Panc1 (cell line): ENCODE results near the gene GSTT4. TPM values are rescaled to one million over a fixed set of nuclear protein-coding genes. Genes with fewer than 3 reads are reported as not detected.

ENCODE experiments used
- ATAC-seq: fragments of 200-7000 bp; cut with Tn5 transposase; 2 replicates; pipeline ENCODE4 v1.9.1; 2020; ENCODE audit warnings: mild to moderate bottlenecking, moderate library complexity
- BruUV-seq: library from RNA; stranded (reverse); fragments of 400-500 nt; replicated peaks from 2 replicates; lab custom pipeline; 2021; lab: Mats Ljungman, UMichigan
- CTCF ChIA-PET: fragments of 300-600 bp; sonication (Branson Sonifier 250); formaldehyde crosslinking; loops from one replicate; lab custom pipeline; 2022; ENCODE audit warnings: antibody characterized with exemption; lab: Charles Lee
- POLR2A ChIA-PET: fragments of 300-600 bp; sonication (Branson Sonifier 250); formaldehyde crosslinking; loops from one replicate; lab custom pipeline; 2022; ENCODE audit warnings: antibody characterized with exemption; lab: Charles Lee
- DNase-seq: peaks from one replicate; pipeline ENCODE4 v3.0.0-alpha.2; 2010; ENCODE audit warnings: low read depth, low spot score
- H3K27ac ChIP-seq: 2 replicates; pipeline ENCODE4 v1.5.1; 2011; ENCODE audit warnings: mild to moderate bottlenecking, low read length, inconsistent platforms
- H3K27me3 ChIP-seq: fragments of 200-500 bp; sonication (Bioruptor generic); 2 replicates; pipeline ENCODE4 v1.6.0; 2014; ENCODE audit warnings: low read length, inconsistent platforms; ENCODE audit not compliant: control insufficient read depth, insufficient read depth
- H3K36me3 ChIP-seq: fragments of 200-500 bp; sonication (Bioruptor generic); 2 replicates; pipeline ENCODE4 v1.5.1; 2014; ENCODE audit warnings: inconsistent platforms, mild to moderate bottlenecking, low read length, moderate library complexity; ENCODE audit not compliant: control insufficient read depth, insufficient read depth
- H3K4me1 ChIP-seq: 2 replicates; pipeline ENCODE4 v1.5.1; 2011; ENCODE audit warnings: inconsistent platforms, mild to moderate bottlenecking, low read length, moderate library complexity; ENCODE audit not compliant: control insufficient read depth, insufficient read depth
- H3K4me3 ChIP-seq, 2 experiments: 2 replicates each; pipeline ENCODE4 v1.5.1; 2011 to 2012; ENCODE audit warnings: low read depth in 2 of 2, low read length in 2 of 2, mild to moderate bottlenecking in 2 of 2, inconsistent platforms in 1 of 2, moderate library complexity in 1 of 2
- H3K9me3 ChIP-seq: fragments of 200-500 bp; sonication (Bioruptor generic); 2 replicates; pipeline ENCODE4 v1.5.1; 2014; ENCODE audit warnings: low read depth, mild to moderate bottlenecking, inconsistent platforms, low read length, moderate library complexity; ENCODE audit not compliant: control insufficient read depth, insufficient read depth
- POLR2AphosphoS5 ChIP-seq: IDR thresholded peaks from 2 replicates; pipeline ENCODE4 v1.6.1; 2012; ENCODE audit warnings: mild to moderate bottlenecking, low read depth, low read length, moderate library complexity
- REST ChIP-seq, 2 experiments: IDR thresholded peaks; 2 replicates each; pipeline ENCODE4 v1.6.1; 2011 to 2012; ENCODE audit warnings: low read depth in 2 of 2, control low read depth in 1 of 2, low read length in 1 of 2, mild to moderate bottlenecking in 1 of 2, moderate library complexity in 1 of 2; ENCODE audit not compliant: insufficient read depth in 1 of 2
- SIN3A ChIP-seq: IDR thresholded peaks from 2 replicates; pipeline ENCODE4 v1.6.1; 2012; ENCODE audit warnings: low read depth, mild to moderate bottlenecking, low read length, moderate library complexity, borderline replicate concordance; ENCODE audit not compliant: insufficient read depth
- TCF7L2 ChIP-seq: IDR thresholded peaks from 2 replicates; pipeline ENCODE4 v1.6.1; 2011; ENCODE audit warnings: mild to moderate bottlenecking, low read depth, low read length, inconsistent platforms
- in situ Hi-C: cut with HindIII; loops from 2 replicates; pipeline ENCODE4 v1.10.0; 2016; ENCODE audit warnings: low sequenced_read_pairs, low pct_unique_long_range_greater_than_20kb
- intact Hi-C: fragments of 100-400 bp; cut with micrococcal nuclease; formaldehyde crosslinking; loops from one replicate; pipeline ENCODE4 v1.10.0; 2022; ENCODE audit not compliant: unreplicated experiment
- total RNA-seq: library from RNA; stranded (reverse); gene quantifications from one replicate; pipeline ENCODE4 v1.2.1, GENCODE V29; 2021; ENCODE audit not compliant: unreplicated experiment
- TF ChIP-seq, protein P1 (sequence below): fragments of 450-650 bp; IDR thresholded peaks from 2 replicates; pipeline ENCODE4 v1.5.1; 2017; ENCODE audit warnings: mild to moderate bottlenecking

The GSTT4 gene
- total RNA-seq, 1 experiment from 2014 or later, result not detected

DNA sequence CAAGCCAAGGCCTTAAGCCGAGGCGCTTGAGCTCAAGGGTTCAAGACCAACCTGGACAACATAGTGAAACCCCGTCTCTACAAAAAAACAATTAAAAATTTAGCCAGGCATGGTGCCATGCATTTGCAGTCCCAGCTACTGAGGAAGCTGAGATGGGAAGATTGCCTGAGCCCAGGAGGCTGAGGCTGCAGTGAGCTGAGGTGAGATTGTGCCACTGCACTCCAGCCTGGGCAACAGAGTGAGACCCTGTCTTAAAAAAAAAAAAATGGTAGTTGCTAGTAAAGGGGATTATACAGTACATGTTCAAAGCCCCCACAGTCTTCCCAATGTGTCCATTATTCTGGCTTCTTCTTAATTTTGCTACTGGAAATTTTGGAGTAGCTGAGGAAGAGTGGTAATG is 24.1 kb upstream of the GSTT4 start:
- Histone ChIP-seq H3K9me3 (no peaks in the 10 kb centered on the region), H3K27me3 (no peaks in the 10 kb centered on the region), H3K4me3 (no peak overlapping the region), H3K36me3 (no peaks in the 10 kb centered on the region), H3K4me1 (no peaks in the 10 kb centered on the region; the same call in 1 of the 2 replicates), H3K27ac (no peak overlapping the region)
- CTCF ChIA-PET, result no interaction called here
- intact Hi-C loops (no loop called here), in situ Hi-C loops (no loop called here)
- no TSS peak for BruUV-seq
- no peak for DNase-seq
- POLR2A ChIA-PET, result no interaction called here
- no peak for ATAC-seq
- TF ChIP-seq POLR2AphosphoS5, result no peak
- no peak for TF ChIP-seq TCF7L2

DNA sequence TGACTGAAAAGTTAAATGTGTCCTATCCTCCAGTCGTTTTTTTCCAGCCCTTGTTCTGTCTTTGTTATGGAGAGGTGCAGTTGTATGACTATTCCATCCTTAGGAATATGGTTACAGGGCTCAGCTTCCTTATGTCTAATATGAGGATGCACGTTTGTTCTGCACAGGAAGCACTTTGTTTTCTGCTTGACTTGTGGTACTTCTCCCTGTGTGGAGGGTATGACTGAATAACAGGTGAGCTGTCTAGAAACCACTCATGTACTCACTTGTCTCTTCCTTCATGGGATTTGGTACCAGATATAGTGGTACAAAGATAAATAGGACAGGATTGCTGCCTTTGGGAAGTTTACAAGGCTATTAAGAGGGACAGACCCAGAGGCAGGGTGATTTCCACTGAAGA is 23.3 kb upstream of the GSTT4 start:
- H3K4me3 ChIP-seq, result no peak overlapping the region
- CTCF ChIA-PET, result no interaction called here
- POLR2A ChIA-PET, result no interaction called here
- intact Hi-C loops (no loop called here), in situ Hi-C loops (no loop called here)
- BruUV-seq, result no TSS peak
- H3K4me1 ChIP-seq, result no peaks in the 10 kb centered on the region; the same call in 1 of the 2 replicates
- no peaks in the 10 kb centered on the region for H3K36me3 ChIP-seq
- H3K9me3 ChIP-seq, result no peaks in the 10 kb centered on the region
- H3K27ac ChIP-seq, result no peak overlapping the region
- DNase-seq, result no peak
- no peaks in the 10 kb centered on the region for H3K27me3 ChIP-seq
- no peak for ATAC-seq
- TF ChIP-seq, protein P1, sequence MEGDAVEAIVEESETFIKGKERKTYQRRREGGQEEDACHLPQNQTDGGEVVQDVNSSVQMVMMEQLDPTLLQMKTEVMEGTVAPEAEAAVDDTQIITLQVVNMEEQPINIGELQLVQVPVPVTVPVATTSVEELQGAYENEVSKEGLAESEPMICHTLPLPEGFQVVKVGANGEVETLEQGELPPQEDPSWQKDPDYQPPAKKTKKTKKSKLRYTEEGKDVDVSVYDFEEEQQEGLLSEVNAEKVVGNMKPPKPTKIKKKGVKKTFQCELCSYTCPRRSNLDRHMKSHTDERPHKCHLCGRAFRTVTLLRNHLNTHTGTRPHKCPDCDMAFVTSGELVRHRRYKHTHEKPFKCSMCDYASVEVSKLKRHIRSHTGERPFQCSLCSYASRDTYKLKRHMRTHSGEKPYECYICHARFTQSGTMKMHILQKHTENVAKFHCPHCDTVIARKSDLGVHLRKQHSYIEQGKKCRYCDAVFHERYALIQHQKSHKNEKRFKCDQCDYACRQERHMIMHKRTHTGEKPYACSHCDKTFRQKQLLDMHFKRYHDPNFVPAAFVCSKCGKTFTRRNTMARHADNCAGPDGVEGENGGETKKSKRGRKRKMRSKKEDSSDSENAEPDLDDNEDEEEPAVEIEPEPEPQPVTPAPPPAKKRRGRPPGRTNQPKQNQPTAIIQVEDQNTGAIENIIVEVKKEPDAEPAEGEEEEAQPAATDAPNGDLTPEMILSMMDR, result no peak
- no peak for TF ChIP-seq POLR2AphosphoS5
- no peak for TF ChIP-seq TCF7L2
- TF ChIP-seq SIN3A, result no peak
- TF ChIP-seq REST (IDR thresholded peaks at IDR 0.05; ENCODE audit: insufficient read depth in 1 of 2, low read depth in 2 of 2, low read length in 1 of 2), result no peak

DNA sequence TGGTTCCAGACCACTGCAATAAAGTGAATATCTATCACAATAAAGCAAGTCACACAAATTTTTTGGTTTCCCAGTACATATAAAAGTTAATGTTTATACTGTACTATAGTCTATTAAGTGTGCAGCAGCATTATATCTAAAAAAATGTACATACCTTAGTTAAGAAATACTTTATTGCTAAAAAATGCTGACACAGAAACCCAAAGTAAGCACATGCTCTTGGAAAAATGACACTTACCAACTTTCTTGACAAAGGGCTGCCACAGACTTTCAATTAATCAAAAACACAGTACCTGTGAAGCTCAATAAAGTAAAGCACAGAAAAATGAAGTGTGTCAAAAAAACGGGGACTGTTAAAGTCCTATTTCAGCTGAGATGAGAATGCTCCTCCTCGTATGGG is 22.7 kb upstream of the GSTT4 start:
- no peak overlapping the region for H3K27ac ChIP-seq
- CTCF ChIA-PET, result no interaction called here
- no peaks in the 10 kb centered on the region for H3K36me3 ChIP-seq
- BruUV-seq, result no TSS peak
- intact Hi-C loops (no loop called here), in situ Hi-C loops (no loop called here)
- no peaks in the 10 kb centered on the region for H3K9me3 ChIP-seq
- no peak for ATAC-seq
- TF ChIP-seq SIN3A (no peak), TCF7L2 (no peak), POLR2AphosphoS5 (no peak)
- no peaks in the 10 kb centered on the region; the same call in 1 of the 2 replicates for H3K4me1 ChIP-seq
- H3K27me3 ChIP-seq, result no peaks in the 10 kb centered on the region
- POLR2A ChIA-PET, result no interaction called here
- no peak for DNase-seq
- no peak overlapping the region for H3K4me3 ChIP-seq
